Activated CD4-positive, alpha-beta T cell treated with anti-CD3 and anti-CD28 coated beads, Interleukin-2, Interleukin-4, amounts not matched to agents 100 ng/mL and 50 ng/mL, durations not matched to agents 16 hours and 8 hours (primary cell): Measurements from ENCODE around the gene FARP1.

ENCODE experiments used
- DNase-seq: peaks from one replicate; pipeline ENCODE4 v3.0.0-alpha.2; 2020; ENCODE audit warnings: low spot score

Gene FARP1

DNA sequence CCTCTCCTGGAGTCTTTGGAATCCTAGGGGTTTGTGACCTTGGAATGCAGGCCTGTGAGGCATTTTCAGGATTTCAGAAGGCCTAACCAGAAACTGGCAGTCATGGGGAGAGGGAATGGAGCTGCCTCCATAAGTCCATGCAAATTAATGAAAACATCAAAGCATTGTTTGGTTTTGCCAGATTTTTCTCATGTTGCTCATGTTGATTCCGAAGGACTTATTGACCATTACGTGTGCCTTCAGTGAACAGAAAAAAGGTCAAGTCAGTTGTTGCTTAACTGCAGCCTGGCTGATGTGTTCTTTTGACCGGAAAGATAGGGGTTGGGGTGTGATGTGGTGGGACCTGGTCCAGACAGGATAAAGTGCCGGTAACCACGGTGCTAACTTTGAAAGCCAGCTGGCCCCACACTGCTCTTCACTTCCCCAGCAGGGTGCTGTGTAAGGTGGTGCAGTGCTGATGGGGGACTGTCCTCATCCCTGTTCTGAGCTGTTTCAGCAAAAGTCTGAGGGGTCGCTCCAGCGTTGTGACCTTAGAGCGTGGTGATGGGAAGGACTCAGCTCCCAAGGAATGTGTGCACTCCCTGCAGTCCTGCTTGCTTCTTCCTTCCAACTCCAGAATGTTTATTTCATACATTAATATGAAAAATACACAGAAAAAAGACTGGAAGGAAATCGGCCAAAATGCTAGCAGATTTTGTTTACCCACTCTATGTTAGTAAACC is 30.7 kb downstream of the FARP1 start:
- DNase-seq = no peak

DNA sequence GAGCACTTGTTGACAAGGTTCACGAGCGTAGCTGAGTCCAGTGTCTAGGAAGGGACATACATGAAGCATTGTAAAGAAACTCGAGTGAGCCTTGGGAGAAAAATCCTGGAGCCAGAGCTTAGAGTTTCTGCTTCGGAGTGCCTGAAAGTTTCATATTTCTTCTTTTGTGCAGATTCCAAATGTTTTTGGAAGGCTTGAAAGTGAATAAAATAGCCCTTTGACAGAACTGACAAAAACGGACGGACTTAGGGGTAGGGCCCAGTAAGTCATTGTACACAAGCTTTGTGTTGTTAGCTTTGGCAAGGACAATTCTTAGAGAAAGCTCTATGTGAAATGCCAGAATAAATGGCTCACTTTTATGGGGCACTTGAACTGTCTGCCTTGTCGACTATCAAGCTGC is 31.4 kb downstream of the FARP1 start:
- no peak for DNase-seq

DNA sequence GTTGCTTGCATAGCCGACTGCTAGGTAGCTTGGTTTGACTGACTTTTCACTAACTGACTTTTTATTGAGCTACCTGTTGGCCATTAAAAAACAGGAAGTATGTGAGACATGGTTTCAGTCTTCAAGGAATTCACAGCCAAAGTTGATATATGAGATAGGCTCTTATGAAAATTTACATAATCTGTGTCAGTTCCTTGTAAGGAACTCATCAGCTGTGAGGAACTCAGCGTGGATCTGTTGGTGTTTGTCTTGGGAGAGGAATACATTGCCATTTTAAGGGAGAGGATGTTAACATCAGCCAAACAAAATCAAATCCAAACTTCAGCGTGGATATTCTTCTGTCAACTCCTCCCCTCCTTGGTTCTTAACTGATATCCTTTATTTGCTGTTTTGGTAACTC is 32.1 kb downstream of the FARP1 start:
- DNase-seq = no peak

DNA sequence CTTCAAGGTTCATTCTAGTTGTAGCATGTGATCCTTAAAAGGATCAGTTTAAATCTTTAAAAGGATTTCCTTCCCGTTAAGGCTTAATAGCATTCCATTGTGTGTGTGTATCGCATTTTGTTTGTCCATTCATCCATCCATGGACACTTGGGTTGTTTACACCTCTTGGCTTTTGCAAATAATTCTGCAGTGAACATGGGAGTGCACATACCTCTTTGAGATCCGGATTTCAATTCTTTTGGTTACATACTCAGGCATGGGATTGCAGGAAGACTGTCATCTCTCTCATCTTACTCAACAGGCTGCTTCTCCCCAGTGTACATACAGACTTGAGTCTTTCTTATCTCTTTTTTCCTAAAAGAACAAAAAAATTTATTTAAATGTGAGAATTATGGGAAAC is 32.9 kb downstream of the FARP1 start:
- no peak for DNase-seq

DNA sequence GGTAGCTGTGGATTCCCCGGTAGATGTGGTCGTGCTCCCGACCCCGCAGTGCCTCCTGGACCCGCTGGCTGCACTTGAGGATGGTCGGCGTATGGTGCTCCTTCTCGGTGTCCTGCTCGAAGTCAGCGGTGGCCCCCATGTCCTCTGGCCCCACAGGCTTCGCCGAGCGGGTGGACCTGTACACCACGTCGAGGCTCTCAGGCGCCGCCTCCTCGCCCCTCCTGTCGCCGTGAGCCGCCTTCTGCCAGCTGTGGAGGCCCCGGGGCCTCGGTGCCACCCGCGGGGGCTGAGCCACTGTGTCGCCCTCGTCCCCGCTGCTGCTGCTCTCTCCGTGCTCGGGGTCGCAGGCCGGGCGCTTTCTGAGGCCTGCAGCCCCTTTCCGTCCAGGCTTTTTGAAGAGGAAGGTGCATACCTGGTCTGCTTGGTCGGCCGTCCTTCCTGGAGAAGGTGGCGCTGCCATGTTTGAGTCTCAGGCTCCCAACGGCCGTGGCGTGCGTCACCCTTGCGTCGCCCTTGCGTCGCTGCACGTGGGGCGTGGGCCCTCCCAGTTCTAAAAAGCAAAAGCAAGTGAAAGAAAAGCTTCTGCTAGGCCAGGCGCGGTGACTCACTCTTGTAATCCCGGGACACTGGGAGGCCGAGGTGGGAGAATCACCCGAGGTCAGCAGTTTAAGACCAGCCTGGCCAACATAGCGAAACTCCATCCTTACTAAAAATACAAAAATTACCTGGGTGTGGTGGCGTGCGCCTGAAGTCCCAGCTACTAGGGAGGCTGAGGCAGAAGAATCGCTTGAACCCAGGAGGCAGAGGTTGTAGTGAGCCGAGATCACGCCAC is 34.1 kb downstream of the FARP1 start, which contains the start of gene RNF113B:
Gene RNF113B, minus strand, starts transcription at position 493 of the 832 bp plus-strand sequence. Its CDS starts 33 bp downstream, at position 460.
- no peak for DNase-seq

DNA sequence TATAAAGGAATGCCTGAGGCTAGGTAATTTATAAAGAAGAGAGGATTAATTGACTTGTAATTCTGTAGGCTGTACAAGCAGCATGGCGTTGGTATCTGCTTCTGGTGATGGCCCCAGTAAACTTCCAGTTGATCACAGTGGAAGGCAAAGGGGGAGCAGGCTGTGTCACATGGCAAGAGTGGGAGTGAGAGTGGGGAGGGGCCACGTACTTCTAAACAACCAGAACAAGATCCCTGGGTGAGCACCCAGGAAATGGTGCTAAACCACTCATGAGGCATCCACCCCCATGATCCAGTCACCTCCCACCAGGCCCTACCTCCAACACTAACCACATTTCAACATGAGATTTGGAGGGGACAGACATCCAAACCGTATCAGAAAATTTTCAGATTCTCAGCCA is 37.2 kb downstream of the FARP1 start:
- DNase-seq = no peak

DNA sequence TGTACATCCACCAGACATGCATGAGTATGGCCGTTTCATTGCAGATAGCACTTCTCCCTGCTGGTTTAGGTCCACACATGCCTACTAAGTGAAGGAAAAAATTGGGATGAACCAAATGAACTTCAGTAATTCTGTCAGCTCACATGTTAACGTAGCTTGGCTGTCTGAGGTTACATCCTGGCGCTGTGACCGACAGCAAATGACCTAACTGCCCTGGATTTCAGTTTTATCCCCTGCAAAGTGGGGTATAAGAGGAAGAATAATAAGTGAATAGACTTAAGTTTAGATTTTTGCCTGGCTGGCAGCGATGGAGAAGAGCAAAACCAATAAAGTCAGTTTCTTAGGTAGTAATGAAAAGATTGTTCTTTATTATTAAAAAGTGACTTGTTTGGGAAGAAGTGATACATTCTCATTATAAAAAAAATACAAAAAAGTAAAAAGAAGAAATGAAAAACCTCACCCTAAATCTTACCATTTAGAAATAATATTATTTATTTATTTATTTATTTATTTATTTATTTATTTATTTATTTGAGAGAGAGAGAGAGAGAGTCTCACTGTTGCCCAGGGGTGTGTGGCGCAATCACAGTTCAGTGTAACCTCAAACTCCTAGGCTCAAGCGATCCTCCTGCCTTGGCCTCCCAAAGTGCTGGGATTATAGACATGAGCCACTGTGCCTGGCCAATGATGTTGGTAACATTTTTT is 38.4 kb downstream of the FARP1 start:
- no peak for DNase-seq

DNA sequence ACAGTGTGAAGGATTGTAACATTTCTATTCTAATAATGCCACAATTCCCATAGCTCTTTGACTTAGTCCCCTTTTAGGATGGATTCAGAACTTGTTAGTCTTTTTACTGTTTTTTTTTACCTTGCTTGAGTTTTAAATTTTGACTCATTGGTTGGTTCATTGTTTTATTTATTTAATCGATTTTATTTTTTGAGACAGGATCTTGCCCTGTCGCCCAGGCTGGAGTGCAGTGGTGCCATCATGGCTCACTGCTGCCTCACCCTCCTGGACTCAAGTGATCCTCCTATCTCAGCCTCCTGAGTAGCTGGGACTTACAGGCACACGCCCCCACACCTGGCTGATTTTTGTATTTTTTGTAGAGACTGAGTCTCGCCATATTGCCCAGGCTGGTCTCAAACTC is 39.3 kb downstream of the FARP1 start:
- DNase-seq = no peak

DNA sequence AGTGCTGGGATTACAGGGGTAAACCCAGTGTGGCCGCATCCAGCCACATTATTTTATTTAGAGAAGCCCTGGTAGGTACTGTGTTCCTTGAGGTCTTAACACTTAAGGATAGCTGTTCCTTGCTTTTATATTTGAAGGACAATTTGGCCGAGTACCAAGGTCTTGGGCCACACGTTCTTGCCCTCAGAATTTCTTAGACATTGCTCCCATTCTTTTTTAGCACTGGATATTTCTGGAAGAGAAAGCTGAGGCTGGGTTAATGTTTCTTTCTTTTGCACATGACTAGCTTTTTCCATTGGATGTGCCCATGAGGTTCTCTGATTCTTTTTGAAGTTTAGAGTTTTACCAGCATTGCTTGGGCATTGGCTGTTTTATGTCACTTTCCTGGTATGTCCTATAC is 39.7 kb downstream of the FARP1 start:
- DNase-seq = no peak

DNA sequence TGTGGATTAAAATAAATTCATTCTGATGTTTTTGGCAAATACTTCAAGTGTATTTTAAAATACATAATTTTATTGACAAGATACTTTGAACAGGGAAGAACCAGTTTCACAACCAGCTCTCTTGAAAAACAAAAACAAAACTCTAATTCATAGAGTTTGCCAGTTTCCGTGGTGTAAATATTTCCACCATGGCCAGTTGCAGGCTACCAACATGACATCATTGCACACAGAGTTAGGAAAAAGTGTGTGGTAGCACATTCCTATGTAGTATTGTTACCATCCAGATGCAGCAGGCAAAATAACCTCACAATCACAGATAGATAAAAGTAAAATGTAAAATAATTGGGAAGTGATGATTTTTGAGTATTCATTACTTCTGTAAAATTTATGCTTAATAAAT is 41.9 kb downstream of the FARP1 start:
- no peak for DNase-seq

DNA sequence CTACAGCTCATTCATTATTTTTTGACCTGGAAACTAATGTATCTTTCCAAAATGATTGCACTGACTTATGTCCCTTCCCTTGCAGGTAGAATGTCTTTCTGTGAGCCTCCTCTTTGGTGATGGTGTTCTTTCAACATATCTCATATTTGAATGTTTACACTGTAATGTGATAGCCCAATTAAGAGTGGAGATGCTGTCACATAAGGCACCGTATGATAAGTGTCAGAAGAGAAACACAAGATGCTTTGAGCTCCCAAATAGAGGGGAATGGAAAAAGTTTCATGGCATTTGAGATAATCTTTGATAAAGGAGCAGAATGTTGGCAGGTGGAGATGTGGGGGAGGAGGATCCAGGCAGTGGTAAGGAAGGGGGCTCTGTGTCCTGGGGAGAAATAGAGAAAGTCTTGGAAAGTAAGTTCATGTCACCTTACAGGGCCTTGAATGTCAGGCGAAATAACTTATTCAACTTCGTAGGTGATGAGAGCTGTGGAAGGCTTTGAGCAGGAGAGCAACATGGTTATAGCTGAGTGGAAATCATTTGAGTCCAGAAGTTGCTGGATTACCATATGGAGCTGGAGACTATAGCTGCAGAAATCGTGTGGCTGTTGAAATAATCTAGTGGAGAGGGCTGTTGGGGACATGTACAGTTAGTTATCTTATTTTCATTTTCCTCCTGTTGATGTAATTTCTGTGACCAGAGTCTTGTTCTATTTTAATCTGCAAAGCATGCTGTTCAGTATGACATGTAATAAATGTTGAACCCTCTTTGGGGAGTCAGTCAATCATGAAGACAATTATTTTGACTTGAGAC is 44.5 kb downstream of the FARP1 start:
- DNase-seq = no peak

DNA sequence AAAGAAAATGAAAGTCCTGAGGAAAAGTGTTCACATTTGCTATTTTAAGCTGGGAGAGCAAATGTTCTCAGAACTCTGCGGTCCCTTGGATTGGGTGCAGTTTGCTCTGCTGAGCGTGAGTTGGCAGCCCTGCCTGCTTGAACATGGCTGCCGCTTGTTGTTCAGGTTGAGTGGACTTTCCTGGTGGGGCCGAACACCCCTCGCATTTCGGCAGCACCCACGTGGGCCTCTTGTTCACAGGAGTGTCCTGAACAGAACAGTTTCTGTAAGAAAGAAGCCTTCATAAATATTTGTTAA is 45.0 kb downstream of the FARP1 start:
- no peak for DNase-seq

DNA sequence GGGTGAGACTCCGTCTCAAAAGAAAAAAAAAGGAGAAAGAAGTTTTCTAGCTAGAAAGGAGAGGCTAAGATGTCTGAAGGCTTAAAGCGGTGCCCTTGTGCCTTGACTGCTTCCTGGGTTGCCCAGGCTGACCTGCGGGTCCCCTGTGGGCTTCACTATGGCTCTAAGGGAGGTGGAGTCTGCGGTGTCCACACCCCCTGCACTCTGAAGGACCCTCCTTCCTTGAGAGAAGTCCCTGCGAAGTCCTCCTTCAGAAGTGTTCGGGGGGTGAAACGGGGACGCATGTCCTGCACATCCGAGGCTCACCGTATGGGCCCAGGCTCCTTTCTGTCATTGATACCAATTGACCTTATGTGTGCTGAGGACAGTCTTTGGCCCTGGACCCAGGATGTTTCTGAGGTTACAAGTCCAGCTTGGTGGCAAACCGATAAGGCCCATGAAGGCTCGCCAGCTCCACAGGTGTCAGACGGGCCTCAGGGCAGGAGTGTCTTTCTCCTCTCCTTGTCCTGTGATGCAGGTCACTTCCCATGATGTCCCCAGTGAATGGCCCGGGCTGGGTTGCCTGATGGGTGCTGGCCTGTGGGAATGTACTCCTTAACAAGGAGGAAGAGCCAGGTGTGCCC is 45.8 kb downstream of the FARP1 start:
- DNase-seq = no peak

DNA sequence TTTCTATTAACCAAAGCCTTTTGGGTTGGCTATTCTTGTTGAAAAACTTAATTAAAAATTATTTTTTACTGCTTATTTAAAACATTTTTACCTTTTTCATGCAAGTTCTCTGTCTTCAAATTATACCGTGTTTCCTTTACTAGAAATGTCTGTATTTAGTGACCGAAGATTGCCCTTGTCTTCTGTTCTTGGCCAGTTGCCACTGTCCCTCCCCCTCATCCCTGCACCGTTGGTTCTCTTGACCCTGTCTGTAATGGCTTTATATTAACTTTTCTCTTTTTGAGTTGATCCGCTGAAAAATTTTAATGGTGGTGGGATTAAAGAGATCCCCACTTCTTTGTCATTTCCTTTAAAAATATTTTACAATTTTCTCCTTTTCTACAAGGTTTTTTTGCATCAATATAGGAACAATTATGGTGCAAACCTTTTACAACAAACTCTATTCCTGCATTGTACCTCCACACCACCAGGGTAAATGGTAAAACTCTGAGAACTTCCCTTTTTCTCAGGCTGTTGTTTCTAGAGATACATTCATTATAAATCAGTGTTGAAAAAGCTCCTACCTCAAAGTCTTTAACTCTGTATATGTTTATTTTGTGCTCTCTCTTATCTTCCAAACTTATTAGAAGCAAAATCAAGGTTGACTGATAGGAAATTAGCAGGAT is 47.1 kb downstream of the FARP1 start:
- DNase-seq = no peak

DNA sequence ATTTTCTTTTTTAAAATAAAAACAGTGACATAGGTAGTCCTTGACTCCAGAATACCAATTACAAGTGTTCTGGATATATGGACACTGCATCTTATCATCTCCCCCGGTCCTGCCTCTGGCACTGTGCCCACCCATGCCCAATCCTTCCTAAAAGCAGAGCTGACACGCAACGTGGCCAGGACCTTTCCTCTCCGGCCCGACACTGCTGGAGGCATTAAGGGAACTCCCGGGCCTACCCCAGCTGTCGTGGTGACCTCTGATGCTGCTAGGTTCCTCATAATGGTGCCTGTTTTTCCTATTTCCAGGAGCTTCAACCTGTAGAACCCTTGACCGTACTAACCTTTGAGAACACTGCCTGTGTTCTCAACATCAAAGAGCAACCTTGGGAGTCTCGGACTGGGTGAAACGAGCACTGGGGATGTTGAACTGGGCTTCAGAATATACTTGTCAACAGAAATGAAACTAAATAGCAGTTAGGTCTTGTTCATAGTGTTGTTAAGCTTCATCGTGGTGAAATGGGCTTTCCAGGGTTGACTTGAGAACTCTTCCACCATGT is 48.1 kb downstream of the FARP1 start:
- no peak for DNase-seq

DNA sequence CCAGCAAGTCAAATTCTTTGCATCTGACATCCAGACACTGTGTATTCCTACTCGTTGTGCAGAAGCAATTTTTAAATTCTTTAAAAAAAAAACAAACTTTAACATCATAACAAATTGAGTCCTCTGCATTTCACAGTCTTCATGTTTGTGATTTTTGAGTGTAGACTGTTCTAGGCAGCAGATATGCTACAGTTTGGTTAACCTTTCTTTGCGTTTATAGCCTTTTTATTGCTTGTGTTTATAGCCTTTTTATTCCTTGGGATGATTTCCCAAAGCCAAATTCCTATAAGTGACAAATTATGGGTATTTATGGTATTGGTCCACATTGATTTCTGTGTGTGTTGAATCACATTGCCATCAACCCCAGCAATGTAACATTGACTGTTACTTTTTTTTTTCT is 49.1 kb downstream of the FARP1 start:
- DNase-seq = no peak

DNA sequence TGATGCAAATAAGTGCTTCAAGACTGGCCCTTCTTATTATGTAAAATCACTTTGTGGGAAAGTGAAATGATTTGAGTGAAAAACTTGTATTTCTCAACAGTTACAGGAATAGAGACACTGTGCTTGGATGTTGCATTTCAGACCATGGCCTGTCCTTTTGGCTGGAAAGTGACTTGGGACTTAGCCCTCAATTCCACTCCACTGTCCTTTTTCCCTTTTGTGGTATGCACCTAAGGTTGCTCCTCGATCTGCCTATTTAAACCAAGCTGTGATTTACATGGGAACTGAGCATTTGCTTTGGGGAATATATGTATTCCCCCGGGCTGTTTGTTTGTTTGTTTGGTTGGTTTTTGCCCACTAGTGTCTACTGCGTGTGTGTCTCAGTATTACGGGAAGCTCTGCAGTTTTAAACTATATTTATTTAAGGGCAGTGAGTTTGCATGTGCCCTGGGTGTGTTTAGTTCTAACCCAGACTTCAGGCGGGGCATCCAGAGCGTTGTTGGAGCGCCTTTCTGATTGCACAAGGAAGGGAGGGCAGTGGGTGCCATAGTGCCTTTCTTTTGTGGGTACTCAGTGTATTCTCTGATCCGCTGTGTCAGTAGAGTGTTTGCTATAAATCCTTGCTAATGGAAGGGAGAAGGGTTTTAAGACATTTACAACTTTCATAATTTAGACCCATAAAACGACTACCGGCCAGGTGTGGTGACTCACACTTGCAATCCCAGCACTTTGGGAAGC is 52.3 kb downstream of the FARP1 start:
- DNase-seq = no peak

DNA sequence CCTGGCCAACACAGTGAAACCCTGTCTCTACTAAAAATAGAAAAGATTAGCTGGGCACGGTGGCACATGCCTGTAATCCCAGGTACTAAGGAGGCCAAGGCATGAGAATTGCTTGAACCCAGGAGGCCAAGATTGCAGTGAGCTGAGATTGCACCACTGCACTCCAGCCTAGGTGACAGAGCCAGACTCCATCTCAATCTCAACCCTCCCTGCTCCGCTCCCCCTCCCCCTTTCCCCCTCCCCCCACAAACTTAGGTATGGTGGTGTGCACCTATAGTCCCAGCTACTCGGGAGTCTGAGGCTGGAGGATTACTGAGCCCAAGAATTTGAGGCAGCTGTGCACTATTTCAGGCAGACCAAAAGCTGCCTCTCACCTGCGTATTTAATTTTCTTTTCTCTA is 55.8 kb downstream of the FARP1 start:
- DNase-seq = no peak

DNA sequence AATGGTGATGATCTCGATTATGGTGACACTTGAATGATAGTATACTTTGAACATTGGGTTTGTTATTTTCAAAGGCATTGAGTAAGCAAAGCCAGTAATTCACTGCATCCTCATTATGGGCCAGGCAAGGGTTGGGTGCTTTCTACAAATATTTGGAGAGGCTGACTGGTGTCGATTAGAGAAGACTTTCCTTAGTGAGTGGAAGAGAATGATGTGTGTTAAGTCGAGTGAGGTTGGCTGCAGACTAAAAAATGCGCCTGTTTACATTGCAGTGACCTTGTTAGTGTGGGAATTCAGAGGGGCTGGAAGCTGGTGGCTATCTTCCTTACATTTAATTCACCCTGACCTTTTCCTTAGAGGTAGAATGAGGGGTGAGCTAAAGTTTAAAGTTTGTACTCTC is 56.6 kb downstream of the FARP1 start:
- DNase-seq = no peak

DNA sequence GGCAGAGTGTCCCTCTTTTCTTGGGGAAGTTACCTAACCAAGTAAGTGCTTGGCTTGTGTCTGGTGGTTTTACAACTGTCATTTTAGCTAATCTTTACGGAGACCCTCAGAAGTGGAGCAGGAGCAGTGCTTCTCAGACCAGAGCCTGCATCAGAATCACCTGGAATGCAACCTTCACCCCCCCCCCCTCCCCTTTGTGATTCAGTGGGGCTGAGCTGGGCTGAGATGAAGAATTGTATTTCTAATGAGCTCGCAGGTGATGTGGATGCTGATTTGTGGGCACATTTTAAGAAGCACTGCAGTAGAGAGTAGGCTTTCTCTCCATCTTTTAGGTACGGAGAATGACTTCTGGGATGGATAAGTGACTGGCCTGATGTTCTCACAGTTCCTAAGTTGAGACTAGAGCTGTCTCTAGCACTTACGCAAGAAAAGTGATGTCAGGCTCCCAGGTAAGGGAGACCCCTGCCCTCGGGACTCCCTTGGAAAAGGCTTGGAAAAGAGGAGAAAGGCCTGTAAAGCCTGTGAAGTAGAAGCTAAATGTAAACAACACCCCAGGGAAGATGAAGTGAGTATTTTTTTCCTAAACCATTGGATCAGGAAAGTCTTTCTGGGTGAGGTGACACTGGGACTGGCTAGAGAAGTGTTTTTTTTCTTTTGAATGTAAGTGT is 57.5 kb downstream of the FARP1 start:
- DNase-seq = no peak
